HEK293 (cell line): ENCODE measurements around the gene BLOC1S3.

ENCODE experiments used
- TF ChIP-seq, protein P1 (sequence below): fragments of 450-650 bp; formaldehyde crosslinking; IDR thresholded peaks from 2 replicates; pipeline ENCODE4 v1.5.1; 2016; ENCODE audit warnings: missing biosample characterization, missing genetic modification characterization
- TF ChIP-seq, protein P2 (sequence below): fragments of 450-650 bp; formaldehyde crosslinking; IDR thresholded peaks from 2 replicates; pipeline ENCODE4 v1.5.1; 2016; ENCODE audit warnings: missing biosample characterization, missing genetic modification characterization
- TF ChIP-seq, protein P3 (sequence below): fragments of 450-650 bp; formaldehyde crosslinking; IDR thresholded peaks from 2 replicates; pipeline ENCODE4 v1.5.1; 2016; ENCODE audit warnings: missing biosample characterization, missing genetic modification characterization
- TF ChIP-seq, protein P4 (sequence below): fragments of 450-650 bp; formaldehyde crosslinking; IDR thresholded peaks from 2 replicates; pipeline ENCODE4 v1.5.1; 2016; ENCODE audit warnings: missing biosample characterization, missing genetic modification characterization

DNA sequence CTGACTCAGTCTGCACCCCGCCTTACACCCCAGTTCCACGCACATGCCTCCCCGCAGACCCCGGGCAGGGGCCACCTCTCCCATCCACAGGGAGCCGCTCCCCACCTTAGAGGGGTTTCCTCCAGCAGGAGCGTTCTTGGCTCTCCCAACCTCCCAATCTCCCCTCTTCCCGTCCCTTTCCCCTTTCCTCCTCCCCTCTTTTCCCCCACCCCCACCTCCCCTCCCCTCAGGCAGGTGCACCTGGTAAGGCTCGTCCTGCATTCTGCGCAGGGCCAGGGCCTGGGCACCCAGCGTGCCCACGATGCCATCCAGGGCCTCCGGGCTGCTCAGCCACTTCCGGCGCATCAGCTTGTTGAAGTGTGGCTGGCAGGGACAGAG, 39.4 kb downstream of the BLOC1S3 start:
- TF ChIP-seq, protein P1, sequence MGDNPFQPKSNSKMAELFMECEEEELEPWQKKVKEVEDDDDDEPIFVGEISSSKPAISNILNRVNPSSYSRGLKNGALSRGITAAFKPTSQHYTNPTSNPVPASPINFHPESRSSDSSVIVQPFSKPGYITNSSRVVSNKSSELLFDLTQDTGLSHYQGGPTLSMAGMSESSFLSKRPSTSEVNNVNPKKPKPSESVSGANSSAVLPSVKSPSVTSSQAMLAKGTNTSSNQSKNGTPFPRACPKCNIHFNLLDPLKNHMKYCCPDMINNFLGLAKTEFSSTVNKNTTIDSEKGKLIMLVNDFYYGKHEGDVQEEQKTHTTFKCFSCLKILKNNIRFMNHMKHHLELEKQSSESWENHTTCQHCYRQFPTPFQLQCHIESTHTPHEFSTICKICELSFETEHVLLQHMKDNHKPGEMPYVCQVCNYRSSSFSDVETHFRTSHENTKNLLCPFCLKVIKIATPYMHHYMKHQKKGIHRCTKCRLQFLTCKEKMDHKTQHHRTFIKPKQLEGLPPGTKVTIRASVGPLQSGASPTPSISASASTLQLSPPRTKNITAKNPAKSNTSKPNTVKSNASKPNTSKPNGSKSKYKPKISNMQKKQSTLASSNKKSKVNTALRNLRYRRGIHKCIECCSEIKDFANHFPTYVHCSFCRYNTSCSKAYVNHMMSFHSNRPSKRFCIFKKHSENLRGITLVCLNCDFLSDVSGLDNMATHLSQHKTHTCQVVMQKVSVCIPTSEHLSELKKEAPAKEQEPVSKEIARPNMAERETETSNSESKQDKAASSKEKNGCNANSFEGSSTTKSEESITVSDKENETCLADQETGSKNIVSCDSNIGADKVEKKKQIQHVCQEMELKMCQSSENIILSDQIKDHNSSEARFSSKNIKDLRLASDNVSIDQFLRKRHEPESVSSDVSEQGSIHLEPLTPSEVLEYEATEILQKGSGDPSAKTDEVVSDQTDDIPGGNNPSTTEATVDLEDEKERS, result no peak
- TF ChIP-seq, protein P2, sequence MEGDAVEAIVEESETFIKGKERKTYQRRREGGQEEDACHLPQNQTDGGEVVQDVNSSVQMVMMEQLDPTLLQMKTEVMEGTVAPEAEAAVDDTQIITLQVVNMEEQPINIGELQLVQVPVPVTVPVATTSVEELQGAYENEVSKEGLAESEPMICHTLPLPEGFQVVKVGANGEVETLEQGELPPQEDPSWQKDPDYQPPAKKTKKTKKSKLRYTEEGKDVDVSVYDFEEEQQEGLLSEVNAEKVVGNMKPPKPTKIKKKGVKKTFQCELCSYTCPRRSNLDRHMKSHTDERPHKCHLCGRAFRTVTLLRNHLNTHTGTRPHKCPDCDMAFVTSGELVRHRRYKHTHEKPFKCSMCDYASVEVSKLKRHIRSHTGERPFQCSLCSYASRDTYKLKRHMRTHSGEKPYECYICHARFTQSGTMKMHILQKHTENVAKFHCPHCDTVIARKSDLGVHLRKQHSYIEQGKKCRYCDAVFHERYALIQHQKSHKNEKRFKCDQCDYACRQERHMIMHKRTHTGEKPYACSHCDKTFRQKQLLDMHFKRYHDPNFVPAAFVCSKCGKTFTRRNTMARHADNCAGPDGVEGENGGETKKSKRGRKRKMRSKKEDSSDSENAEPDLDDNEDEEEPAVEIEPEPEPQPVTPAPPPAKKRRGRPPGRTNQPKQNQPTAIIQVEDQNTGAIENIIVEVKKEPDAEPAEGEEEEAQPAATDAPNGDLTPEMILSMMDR (tag by site-specific recombination), result no peak
- TF ChIP-seq, protein P3, sequence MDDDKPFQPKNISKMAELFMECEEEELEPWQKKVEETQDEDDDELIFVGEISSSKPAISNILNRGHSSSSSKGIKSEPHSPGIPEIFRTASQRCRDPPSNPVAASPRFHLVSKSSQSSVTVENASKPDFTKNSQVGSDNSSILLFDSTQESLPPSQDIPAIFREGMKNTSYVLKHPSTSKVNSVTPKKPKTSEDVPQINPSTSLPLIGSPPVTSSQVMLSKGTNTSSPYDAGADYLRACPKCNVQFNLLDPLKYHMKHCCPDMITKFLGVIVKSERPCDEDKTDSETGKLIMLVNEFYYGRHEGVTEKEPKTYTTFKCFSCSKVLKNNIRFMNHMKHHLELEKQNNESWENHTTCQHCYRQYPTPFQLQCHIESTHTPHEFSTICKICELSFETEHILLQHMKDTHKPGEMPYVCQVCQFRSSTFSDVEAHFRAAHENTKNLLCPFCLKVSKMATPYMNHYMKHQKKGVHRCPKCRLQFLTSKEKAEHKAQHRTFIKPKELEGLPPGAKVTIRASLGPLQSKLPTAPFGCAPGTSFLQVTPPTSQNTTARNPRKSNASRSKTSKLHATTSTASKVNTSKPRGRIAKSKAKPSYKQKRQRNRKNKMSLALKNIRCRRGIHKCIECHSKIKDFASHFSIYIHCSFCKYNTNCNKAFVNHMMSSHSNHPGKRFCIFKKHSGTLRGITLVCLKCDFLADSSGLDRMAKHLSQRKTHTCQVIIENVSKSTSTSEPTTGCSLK (tag by site-specific recombination), result no peak
- TF ChIP-seq, protein P4, sequence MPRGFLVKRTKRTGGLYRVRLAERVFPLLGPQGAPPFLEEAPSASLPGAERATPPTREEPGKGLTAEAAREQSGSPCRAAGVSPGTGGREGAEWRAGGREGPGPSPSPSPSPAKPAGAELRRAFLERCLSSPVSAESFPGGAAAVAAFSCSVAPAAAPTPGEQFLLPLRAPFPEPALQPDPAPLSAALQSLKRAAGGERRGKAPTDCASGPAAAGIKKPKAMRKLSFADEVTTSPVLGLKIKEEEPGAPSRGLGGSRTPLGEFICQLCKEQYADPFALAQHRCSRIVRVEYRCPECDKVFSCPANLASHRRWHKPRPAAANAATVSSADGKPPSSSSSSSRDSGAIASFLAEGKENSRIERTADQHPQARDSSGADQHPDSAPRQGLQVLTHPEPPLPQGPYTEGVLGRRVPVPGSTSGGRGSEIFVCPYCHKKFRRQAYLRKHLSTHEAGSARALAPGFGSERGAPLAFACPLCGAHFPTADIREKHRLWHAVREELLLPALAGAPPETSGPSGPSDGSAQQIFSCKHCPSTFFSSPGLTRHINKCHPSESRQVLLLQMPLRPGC, result no peak
